GM10266 (cell line): ENCODE measurements around the gene KMT5B.
"Not testable (repeated sequence)": the region's sequence is repeated elsewhere in the genome, so short reads cannot be mapped to it uniquely, and the experiment has no call there.

Experiments used
- DNase-seq: peaks from one replicate; pipeline ENCODE4 v3.0.0; 2012; ENCODE audit errors: extremely low spot score
- CTCF ChIP-seq: IDR thresholded peaks from 2 replicates; pipeline ENCODE4 v1.5.1; 2012; ENCODE audit warnings: mild to moderate bottlenecking, low read depth; ENCODE audit not compliant: control insufficient read depth, insufficient read depth; ENCODE audit errors: missing control alignments

Gene KMT5B

GRCh38 chr11:68257477-68258362, 44.6 kb upstream of the KMT5B start:
- peak; percentile 80 for TF ChIP-seq CTCF
- DNase-seq: peak; percentile 74

- TF ChIP-seq CTCF: no peak
- no peak for DNase-seq
Measured at GRCh38 chr11:68256331-68256741, 43.2 kb upstream of the KMT5B start.

GRCh38 chr11:68255526-68255925, 42.4 kb upstream of the KMT5B start:
- TF ChIP-seq CTCF: no peak
- no peak for DNase-seq

- DNase-seq: no peak
- TF ChIP-seq CTCF: no peak
Measured at GRCh38 chr11:68254421-68254820, 41.3 kb upstream of the KMT5B start.

- no peak for DNase-seq
- no peak for TF ChIP-seq CTCF
Measured at GRCh38 chr11:68251765-68252164, 38.7 kb upstream of the KMT5B start.

GRCh38 chr11:68244912-68245311, 31.8 kb upstream of the KMT5B start:
- DNase-seq: not testable (repeated sequence)

- DNase-seq: not testable (repeated sequence)
Measured at GRCh38 chr11:68243847-68244246, 30.8 kb upstream of the KMT5B start.

GRCh38 chr11:68242616-68243015, 29.5 kb upstream of the KMT5B start:
- no peak for DNase-seq
- TF ChIP-seq CTCF: no peak
